Stimulated activated CD8-positive, alpha-beta memory T cell treated with anti-CD3 and anti-CD28 coated beads, Interleukin-7, amount 100 ng/mL, for 1 hour (primary cell): ENCODE measurements around the gene LY9.

Experiments
- DNase-seq, 2 donors: peaks; one replicate each; pipeline ENCODE4 v3.0.0-alpha.2; 2020; ENCODE audit warnings: low read depth in 2 of 2

Gene LY9

DNA sequence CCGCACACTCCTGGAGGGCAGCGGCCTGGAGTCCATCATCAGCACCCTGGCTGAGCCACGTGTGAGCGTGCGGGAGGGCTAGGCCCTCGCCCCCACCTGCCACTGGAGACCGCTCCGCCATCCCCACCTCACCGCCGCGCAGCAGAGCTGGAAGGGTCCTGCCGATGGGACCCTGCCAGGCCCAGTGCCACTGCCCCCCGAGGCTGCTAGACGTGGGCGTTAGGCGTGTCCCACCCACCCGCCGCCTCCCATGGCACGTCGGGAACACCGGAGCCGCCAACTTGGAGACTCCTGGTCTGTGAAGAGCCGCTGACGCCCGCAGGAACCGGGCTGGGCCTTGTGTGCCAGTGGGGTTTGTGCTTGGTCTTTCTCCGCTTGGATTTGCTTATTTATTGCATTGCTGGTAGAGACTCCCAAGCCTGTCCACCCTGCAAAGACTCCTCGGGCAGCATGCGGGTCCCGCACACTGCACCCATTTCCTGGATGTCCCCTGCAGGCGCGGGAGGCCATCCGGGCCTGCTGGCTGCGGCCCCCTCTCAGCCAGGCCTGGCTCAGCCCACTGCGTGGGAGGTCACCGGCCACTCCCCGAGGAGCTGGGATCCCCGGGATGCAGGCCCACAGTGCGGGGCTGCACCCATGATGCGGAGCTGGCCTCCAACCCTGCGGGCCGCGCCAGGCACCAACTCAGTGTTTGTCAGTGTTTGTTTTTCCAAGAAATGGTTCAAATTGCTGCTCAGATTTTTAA, 6.0 kb downstream of the LY9 start:
- DNase-seq = no peak

DNA sequence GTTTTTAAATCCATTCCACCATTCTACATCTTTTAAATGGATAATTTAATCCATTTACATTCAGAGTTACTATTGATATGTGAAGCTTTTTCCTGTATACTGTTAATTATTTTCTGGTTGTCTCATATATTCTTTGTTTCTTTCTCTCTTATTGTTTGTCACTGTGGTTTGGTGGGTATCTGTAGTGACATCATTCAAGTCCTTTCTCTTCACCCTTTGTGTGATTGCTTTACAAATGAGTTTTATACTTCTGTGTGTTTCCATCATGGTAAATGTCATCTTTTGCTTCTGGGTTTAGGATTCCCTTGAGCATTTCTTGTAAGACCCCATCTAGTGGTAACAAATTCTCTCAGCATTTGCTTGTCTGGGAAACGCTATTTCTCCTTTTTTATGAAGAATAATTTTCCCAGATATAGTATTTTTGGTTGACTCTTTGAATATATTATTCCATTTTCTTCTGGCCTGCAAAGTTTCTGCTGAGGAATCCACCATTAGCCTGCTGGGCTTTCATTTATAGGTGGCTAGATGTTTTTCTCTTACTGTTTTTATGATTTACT, 10.2 kb downstream of the LY9 start:
- no peak for DNase-seq

DNA sequence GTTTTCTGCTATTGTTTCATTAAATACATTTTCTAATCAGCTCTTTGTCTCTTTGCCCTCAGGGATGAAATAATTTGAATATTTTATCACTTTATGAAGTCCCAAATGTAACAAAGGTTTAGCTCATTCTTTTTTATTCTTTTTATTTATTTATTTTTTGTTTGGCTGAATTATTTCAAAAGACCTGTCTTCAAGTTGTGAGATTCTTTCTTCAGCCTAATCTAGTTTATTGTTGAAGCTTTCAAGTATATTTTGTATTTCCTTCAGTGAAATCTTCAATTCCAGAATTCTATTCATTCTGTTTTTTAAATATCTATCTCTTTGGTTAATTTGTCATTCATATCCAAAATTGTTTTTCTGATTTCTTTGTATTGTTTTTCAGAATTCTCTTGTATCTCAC, 10.8 kb downstream of the LY9 start:
- DNase-seq = no peak

DNA sequence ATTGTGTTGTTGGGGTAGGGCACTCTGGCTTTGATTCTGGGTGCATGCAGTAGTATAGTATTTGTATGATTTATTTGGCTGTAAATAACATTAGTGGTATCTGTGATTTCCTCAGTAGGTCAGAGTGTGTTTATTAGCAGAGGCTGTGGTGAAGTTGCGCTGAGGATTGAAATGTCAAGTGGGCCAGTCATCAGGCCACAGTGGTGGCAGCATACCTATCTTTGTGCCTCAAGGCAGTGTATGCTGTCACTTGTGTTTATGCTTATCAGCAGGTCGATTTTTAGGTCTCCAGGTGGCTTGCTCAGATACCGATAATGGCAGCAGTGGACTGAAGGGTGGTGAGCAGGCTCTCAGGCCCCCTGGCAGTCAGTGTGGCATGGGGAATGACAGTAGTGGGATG, 11.3 kb downstream of the LY9 start:
- no peak for DNase-seq

DNA sequence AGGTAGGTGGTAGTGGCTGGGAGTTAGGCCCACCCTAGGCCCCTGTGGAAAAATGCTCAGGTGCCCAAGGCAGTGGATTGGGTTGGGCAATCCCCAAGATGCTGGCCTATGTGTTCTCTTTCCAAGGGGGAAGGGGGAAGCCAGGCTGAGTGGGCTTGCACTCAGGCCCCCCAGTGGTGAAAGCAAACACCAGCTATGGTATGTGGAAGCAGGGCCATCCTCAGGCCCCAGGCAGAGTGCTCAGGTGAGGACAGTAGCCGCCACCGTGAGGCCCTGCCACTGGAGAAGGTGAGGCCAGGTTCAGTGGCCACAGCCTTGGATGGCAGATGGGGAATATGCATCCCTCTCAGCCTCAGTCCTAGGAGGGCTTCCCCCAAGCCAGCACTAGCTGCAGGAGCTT, 11.8 kb downstream of the LY9 start:
- no peak for DNase-seq

DNA sequence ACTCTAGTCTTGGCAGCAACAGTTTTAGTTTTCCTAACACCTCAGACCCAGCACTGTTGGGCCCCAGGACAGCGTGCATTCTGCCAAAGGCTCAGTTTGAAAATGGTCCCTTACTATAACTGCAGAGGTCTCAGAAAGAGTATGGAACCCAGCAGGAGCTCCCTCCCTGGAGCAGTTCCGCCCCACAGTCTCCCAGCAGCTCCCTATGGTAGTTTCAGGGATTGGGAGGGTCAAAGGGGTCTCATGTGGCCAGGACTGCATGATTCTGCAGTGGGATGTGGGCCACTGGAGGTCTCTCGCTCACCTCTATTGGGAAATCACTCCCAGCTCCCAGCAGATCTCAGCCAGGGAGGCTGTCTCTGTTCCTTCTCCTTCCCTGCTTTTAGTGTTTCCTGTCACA, 12.3 kb downstream of the LY9 start:
- no peak for DNase-seq

DNA sequence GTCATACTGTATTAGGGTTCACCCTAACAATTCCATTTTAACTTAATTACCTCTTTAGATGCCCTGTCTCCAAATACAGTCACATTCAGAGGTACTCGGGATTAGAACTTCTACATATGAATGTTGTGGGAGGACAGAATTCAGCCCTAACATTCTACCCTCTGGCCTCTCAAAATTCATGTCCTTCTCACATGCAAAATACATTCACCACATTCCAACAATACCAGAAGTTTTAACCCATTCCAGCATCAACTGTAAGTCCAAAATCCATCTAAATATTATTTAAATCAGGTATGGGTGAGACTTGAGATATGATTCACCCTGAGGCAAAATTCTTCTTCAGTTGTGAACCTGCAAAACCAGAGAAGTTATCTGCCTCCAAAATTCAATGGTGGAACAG, 14.5 kb downstream of the LY9 start:
- DNase-seq = no peak

DNA sequence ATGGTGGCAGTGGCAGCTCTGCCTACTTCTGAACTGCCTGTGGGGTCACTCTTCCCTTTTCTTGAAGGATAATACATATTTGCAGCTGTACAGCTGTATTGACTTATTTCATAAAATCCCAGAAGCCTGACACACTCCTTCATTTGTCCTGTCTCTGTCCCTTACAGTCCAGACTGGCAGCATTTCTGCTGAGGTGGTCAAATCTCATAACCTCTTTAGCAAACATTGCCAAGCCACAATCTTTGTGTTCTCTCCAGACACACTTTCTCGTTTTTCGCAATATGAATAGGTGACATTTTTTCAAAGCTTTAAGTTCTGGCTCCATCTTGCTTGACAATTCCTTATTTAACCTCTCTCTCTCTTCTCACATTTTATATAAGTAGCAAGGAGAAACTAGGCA, 15.2 kb downstream of the LY9 start:
- DNase-seq = no peak

DNA sequence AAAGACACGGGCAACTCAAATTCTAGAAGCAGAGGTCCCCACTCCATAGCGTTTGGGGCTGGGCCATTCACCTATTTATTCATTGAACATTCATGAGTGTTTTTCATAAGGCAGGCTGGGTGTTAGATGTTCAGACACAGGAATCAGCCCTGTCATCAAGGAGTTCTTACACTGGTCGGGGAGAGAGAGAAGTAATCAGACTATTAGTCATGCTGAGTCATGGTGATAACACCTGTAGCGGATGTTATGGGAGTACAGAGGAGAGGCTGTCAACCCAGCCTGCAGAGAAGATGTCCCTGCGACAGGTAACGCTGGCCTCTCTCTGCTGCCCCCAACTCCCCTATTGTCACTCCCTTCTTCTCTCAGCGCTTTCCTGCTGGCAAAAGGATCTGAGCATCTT, 17.2 kb downstream of the LY9 start:
- no peak for DNase-seq

DNA sequence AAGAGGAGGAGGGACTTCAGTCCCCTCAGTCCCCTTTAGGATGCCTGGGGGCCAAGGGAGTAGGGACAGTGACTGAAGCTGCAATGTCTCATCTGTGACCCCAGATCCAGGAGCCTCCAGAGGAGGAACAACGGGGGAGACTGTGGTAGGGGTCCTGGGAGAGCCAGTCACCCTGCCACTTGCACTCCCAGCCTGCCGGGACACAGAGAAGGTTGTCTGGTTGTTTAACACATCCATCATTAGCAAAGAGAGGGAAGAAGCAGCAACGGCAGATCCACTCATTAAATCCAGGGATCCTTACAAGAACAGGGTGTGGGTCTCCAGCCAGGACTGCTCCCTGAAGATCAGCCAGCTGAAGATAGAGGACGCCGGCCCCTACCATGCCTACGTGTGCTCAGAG, 18.3 kb downstream of the LY9 start:
- no peak for DNase-seq

DNA sequence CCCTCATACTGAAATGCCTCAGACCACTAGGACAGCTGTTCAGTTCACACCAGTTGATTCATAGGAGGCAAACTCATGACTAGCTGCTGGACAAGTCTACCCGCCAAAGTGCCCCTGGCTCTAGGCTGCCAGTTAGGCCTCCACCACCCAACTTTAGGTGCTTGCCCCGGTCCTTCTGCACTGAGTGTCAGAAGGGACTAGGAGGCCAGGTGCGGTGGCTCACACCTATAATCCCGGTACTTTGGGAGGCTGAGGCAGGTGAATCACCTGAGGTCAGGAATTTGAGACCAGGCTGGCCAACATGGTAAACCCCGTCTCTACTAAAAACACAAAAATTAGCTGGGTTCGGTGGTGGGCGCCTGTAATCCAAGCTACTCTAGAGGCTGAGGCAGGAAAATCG, 18.9 kb downstream of the LY9 start:
- DNase-seq = no peak

DNA sequence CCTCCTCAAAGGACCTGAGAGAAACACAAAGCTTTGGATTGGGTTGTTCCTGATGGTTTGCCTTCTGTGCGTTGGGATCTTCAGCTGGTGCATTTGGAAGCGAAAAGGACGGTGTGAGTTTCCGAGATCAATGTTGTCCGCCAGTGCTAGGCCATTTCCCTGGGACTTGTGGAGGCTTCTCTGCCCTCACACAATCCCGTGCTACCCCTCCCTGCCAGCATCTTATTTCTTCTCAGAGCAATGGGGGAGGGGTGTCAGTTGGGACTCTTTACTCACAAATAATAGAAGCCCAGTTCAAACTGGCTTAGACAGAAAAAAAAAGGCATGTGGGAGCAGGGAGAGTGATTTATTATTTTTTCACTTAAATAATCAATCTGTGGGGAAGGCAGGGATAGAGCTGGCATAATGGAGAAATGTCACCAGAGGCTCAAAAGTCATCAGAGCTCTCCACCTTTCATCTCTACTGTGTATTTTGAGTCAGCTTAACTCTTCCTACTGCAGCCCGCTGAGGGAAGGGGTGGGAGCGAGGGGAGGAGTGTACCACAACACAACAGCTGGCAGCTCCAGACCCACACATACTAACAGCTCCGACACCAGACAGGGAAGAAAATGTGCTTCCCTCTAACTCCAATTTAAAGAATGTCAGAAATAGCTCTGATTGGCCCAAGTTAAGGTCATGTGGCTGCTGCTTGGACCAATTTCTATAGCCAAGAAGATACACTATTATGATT, 22.4 kb downstream of the LY9 start:
- DNase-seq = no peak

DNA sequence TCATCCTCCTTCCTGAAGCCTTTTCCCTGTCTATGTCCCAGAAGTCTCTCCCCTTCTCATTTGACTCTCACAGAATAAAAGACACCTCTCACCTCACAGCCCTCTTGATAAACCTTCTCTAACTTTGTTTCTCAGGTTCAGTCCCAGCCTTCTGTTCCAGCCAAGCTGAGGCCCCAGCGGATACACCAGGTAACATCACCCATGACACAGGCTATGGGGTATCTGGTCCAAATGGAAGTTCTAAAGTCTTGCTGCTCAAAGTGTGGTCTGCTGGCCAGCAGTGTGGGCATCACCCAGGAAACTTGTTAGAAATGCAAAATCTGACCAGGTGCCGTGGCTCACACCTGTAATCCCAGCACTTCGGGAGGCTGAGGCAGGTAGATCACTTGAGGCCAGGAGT, 23.2 kb downstream of the LY9 start:
- DNase-seq = no peak

DNA sequence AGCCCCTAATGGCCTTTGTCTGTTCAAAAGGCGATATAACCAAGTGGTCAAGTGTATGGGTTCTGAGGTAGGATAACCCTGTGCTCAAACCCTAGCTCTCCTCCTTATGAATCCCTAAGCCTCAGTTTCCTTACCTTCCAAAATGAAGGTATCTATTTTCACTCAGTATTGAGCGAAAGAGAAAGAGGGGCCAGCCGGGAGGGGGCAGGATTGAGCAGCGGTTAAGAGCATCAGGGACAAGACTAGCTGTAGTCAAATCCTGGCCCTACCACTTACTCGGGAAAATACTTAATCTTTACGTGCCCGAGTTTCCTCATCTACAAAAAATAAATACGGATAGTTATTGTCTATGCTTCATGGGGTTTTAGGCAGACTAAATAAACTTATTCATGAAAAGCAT, 25.7 kb downstream of the LY9 start:
- DNase-seq = no peak

DNA sequence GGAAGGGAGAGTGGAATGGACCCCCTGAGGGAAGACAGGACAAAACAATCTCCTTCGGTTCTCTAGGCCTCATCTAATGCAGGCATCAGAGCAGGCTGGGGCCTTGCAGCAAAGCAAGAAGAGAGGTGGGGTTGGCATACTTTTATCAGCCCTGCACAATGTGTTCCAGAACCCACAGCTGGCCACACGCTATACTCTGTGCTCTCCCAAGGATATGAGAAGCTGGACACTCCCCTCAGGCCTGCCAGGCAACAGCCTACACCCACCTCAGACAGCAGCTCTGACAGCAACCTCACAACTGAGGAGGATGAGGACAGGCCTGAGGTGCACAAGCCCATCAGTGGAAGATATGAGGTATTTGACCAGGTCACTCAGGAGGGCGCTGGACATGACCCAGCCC, 27.3 kb downstream of the LY9 start:
- no peak for DNase-seq

DNA sequence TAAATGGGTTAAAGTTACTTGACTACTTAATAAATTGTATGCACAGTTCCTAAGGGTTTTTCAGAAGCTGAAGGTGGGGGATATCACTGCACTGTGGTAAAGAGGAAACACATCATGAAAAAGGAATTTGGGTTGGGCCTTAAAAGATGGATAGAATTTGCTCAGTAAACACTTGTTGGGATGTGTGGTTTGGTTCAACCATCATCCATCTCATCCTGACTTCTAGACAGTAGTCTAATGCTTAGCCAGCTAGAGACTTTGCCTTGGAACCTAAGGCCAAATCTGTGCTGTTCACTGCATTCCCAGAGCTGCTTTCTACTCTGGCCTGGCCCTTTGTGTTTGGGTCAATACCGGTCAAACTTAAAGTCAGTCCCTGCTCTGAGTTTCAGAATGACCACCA, 30.6 kb downstream of the LY9 start:
- DNase-seq = no peak

DNA sequence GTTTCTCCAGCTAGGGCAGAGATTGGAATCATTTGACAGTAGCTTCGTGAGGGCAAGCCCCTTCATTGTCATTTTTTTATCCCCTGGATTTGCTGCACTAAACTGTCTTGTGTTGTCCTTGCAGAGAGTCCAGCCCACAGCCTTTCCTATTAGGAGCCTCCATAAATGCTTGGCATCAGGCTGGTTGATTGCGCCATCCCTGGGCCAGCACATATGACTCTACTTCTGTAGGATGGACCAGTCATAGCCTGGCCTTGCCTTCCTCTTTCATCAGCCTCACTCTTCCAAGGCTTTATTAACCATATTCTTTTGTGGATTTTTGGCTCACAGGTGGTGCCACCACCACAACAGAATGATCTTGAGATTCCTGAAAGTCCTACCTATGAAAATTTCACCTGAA, 31.4 kb downstream of the LY9 start:
- no peak for DNase-seq

DNA sequence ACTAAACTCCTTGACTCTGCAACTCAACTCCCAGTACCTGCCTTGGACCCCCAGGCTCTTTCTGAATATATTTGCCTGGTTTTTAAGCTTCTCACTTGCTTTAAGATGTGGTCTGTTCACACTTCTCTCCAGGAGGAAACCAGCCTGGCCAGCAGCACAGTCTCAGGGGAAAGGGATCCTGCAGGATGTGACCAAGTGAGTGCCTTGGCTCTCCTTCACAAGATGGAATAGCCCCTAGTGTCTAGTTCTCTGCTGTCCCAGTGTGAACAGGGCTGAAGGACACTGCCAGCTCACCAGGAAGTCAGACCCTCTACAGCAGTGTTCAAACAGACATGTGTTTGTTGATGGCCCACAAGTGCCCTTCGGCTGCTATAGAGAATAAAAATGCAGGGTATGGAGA, 33.8 kb downstream of the LY9 start:
- no peak for DNase-seq

DNA sequence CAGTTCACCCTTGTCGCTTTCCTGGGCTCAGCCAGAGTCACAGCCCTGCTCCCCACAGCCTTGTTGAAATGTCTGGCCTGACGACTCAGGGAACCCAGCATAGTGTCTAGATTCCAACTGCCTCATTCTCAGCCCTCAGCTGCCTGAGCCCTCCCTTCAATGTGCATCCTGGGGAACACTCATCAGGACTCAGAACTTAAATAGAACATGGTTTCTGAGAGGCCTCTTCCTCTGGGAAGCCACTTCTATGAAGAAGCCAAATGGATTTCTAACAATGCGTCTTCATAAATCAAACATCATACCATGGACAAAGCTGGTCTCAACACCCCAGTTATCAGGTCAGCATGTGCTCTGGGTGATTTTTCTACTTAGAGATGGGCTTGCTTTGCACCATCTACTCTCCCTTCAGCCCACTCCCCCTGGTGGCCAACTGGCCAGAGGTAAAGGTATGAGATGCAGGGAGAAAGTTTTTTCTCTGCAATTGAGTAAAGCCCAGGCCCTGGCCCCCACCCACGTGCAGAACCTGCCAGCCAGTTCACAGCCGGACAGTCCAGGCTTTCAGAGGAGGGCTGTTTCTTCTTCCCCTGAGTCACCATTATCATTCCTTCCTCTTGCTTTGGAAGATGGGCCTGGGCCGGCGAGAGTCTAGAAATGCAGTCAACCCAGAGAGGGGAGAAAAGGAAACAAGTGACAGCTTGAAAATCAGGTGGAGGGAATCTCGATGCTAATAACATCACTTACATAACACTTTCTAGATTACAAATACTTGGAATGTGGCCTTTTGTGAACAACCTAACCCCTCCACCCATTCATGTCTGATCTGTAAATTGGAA, 34.6 kb downstream of the LY9 start:
- DNase-seq = peak; percentile 47 to 72

DNA sequence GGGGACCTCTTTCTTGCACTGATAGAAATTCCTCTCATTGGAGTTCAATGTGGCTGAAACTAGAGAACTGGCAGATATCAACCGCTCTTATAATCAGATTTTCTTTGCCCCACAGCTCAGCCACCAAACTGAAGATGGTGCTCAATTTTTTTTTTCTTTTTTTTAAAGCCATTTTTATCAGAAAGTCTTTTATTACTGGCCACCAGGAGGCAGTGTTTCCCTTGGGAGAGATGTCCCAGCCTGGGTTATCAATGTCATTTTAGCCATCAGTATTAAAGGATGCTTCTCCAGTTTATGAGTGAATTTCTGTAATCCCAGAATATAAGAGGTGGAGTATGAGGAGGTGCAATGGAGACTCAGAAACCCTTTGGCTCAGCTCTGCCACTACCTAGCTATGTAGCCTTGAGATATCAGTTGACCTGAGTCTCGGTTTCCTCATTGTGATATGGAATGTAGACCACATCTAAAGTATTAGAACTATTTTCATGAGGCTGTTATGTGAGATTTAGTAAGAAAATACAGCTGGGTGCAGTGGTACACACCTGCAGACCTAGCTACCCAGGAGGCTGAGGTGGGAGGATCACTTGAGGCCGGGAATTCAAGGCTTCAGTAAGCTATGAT, 39.1 kb downstream of the LY9 start:
- peak in 1 of 2 donors; percentile 22 for DNase-seq

DNA sequence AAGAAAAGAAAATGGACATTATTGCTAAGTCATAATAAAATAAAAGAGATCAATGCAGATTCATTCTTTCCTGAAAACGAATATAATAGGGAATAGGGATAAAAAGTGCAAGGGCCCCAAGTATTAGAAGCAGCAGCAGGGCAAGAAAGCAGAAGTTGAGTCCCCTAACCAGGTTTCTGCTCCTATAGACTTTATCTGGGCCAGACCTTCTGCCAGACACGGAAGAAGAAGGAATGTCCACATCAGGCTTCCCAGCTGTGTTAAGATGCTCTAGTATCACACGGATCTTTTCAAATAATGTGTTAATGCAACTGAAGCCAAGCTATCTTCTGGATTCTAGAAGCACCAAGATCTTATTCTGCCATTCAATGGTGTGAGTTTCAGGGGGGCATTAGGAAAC, 39.8 kb downstream of the LY9 start:
- DNase-seq = no peak

DNA sequence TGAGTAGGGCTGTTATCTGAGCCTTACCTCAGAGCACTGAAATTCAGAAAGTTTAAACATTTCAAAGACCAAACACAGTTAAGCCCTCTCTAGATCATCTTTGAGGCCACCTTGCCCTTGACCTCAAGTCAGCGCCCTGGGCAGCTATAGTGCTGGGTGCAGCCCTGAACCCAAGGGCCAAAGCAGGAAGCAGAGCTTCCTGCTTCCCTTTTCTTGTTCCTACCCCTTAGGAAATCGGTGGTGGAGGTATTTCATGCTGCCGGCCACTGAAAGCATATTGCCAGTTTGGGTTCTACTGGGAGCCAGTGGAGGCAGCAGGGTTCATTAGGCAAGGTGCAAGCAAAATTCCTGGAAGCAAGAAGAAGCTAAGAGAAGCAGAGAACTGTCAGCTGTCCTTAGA, 40.6 kb downstream of the LY9 start:
- no peak for DNase-seq
